Measurements from ENCODE around the gene BHLHE40. TPM values are rescaled to one million over a fixed set of nuclear protein-coding genes. Genes with fewer than 3 reads are reported as not detected.
A peak's percentile ranks its signal among the peaks of the same experiment; 100 is the strongest.

Gene BHLHE40
- total RNA-seq, 1 donor from 2014 or later, result 96.3 TPM

GRCh38 chr3:4983739-4984510 is 4.7 kb downstream of the BHLHE40 start:
- DNase-seq (ENCODE audit: low read depth), result no peak
- TF ChIP-seq CTCF (conservative IDR thresholded peaks at IDR 0.05; ENCODE audit: low read depth, low read length), result no peak
- peak overlapping the region; percentile 81 for H3K4me3 ChIP-seq (ENCODE audit: low read depth, low read length)

GRCh38 chr3:4984511-4984864 is 5.3 kb downstream of the BHLHE40 start:
- no peak for DNase-seq (ENCODE audit: low read depth)
- peak overlapping the region; percentile 81 for H3K4me3 ChIP-seq (ENCODE audit: low read depth, low read length)
- no peak for TF ChIP-seq CTCF (conservative IDR thresholded peaks at IDR 0.05; ENCODE audit: low read depth, low read length)

GRCh38 chr3:4985330-4986174 is 6.3 kb downstream of the BHLHE40 start:
- H3K4me3 ChIP-seq (ENCODE audit: low read depth, low read length), result no peak overlapping the region
- no peak for TF ChIP-seq CTCF (conservative IDR thresholded peaks at IDR 0.05; ENCODE audit: low read depth, low read length)
- DNase-seq (ENCODE audit: low read depth), result no peak

- DNase-seq (ENCODE audit: low read depth), result no peak
- no peak for TF ChIP-seq CTCF (conservative IDR thresholded peaks at IDR 0.05; ENCODE audit: low read depth, low read length)
- H3K4me3 ChIP-seq (ENCODE audit: low read depth, low read length), result peak overlapping the region; percentile 40
Measured at GRCh38 chr3:4986175-4986781, 7.0 kb downstream of the BHLHE40 start.

GRCh38 chr3:4986782-4987537 is 7.7 kb downstream of the BHLHE40 start:
- no peak for DNase-seq (ENCODE audit: low read depth)
- no peak for TF ChIP-seq CTCF (conservative IDR thresholded peaks at IDR 0.05; ENCODE audit: low read depth, low read length)
- H3K4me3 ChIP-seq (ENCODE audit: low read depth, low read length), result peak overlapping the region; percentile 40

- TF ChIP-seq CTCF (conservative IDR thresholded peaks at IDR 0.05; ENCODE audit: low read depth, low read length), result no peak
- no peak for DNase-seq (ENCODE audit: low read depth)
- H3K4me3 ChIP-seq (ENCODE audit: low read depth, low read length), result no peak overlapping the region
Measured at GRCh38 chr3:4987538-4988296, 8.5 kb downstream of the BHLHE40 start.
